Mammary epithelial cell (primary cell): ENCODE measurements around the gene HOXB1.

Experiments
- EZH2 ChIP-seq: IDR thresholded peaks from 2 replicates; pipeline ENCODE4 v1.6.1; 2012; ENCODE audit warnings: low read length, inconsistent platforms, borderline replicate concordance
- TF ChIP-seq, protein P1 (sequence below), 2 donors: IDR thresholded peaks in 1 of 2; conservative IDR thresholded peaks in 1 of 2; 2 replicates each; pipeline ENCODE4 v1.5.1; 2011 to 2012; ENCODE audit warnings: inconsistent platforms in 2 of 2, low read length in 2 of 2, mild to moderate bottlenecking in 2 of 2, control low read depth in 1 of 2, low read depth in 1 of 2; ENCODE audit not compliant: insufficient read depth in 1 of 2; ENCODE audit errors: extremely low read depth in 1 of 2

DNA sequence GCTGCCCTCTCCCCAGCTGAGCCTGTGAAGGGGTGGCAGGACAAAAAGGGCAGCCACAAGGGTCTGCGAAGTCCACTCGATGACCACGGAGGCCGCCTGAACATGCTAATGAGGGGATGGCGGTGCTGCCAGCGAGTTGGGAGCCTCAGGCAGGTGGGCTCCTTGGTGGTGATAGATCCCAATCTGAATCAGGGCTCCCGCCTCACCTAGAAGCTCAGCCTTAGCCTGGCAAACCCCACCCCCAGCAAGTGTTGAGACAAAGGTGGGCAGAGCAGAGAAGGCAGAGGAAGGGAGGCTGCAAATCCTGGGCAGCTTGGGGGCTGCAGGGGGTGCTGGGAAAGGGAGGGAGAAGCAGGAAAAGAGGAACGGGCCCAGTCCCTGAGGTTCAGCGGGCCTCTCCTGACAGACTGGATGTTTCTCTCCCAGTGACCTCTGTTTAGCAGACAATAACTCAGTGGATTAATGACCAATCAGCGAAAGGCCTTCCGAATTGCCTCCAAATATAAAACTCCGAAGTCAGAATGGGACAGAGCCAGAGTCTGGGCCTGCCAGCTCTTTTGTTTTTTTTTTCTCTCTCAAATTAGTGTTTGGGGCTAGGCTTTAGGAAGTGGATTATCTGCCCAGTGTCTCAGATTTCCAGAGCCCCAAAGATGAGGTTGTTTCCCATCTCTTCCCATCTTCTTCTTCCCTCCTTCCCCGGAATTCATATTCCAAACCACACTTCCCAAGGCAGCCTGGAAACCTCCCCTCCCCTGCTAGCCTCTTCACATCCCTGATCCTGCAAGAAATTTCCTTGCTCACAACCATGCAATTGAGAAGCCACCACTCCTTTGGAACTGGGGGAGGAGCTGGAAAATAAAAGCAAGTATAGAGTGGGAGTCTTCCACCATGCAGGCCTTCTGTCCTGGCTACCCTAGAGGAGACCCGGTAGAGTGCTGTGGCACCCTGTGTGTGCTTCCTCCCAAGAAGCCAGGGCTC, 29.3 kb upstream of the HOXB1 start:
- TF ChIP-seq, protein P1, sequence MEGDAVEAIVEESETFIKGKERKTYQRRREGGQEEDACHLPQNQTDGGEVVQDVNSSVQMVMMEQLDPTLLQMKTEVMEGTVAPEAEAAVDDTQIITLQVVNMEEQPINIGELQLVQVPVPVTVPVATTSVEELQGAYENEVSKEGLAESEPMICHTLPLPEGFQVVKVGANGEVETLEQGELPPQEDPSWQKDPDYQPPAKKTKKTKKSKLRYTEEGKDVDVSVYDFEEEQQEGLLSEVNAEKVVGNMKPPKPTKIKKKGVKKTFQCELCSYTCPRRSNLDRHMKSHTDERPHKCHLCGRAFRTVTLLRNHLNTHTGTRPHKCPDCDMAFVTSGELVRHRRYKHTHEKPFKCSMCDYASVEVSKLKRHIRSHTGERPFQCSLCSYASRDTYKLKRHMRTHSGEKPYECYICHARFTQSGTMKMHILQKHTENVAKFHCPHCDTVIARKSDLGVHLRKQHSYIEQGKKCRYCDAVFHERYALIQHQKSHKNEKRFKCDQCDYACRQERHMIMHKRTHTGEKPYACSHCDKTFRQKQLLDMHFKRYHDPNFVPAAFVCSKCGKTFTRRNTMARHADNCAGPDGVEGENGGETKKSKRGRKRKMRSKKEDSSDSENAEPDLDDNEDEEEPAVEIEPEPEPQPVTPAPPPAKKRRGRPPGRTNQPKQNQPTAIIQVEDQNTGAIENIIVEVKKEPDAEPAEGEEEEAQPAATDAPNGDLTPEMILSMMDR (conservative IDR thresholded peaks at IDR 0.05 in 1 of 2, IDR thresholded peaks at IDR 0.05 in 1 of 2; ENCODE audit: extremely low read depth in 1 of 2, insufficient read depth in 1 of 2, low read depth in 1 of 2, low read length in 2 of 2), result no peak
- no peak for TF ChIP-seq EZH2
